C4-2B (cell line): ENCODE results near the gene ACAD11.

ENCODE experiments used
- ZFX ChIP-seq: fragments of 450-650 bp; IDR thresholded peaks from 2 replicates; pipeline ENCODE4 v1.6.1; 2017
- TF ChIP-seq, protein P1 (sequence below): fragments of 450-650 bp; conservative IDR thresholded peaks from 2 replicates; pipeline ENCODE4 v1.5.1; 2017; ENCODE audit warnings: mild to moderate bottlenecking

GRCh38 chr3:132569153-132569552 is 90.5 kb downstream of the ACAD11 start:
- TF ChIP-seq, protein P1, sequence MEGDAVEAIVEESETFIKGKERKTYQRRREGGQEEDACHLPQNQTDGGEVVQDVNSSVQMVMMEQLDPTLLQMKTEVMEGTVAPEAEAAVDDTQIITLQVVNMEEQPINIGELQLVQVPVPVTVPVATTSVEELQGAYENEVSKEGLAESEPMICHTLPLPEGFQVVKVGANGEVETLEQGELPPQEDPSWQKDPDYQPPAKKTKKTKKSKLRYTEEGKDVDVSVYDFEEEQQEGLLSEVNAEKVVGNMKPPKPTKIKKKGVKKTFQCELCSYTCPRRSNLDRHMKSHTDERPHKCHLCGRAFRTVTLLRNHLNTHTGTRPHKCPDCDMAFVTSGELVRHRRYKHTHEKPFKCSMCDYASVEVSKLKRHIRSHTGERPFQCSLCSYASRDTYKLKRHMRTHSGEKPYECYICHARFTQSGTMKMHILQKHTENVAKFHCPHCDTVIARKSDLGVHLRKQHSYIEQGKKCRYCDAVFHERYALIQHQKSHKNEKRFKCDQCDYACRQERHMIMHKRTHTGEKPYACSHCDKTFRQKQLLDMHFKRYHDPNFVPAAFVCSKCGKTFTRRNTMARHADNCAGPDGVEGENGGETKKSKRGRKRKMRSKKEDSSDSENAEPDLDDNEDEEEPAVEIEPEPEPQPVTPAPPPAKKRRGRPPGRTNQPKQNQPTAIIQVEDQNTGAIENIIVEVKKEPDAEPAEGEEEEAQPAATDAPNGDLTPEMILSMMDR, result no peak
- no peak for TF ChIP-seq ZFX
